HG02763 (cell line): ENCODE measurements around the gene CAMSAP1.
"Not testable (repeated sequence)": the region's sequence is repeated elsewhere in the genome, so short reads cannot be mapped to it uniquely, and the experiment has no call there.

ENCODE experiments used
- ATAC-seq: cut with Tn5 transposase; IDR thresholded peaks from one replicate; pipeline ENCODE4 v1.9.1; 2021; ENCODE audit warnings: mild to moderate bottlenecking, moderate library complexity; ENCODE audit not compliant: unreplicated experiment

CAMSAP1 gene

GRCh38 chr9:135907431-135908092 lies at the start of gene CAMSAP1:
CAMSAP1 (minus strand) TSS chr9:135907546; CDS start chr9:135907159, 387 bp downstream.
- peak; percentile 77 for ATAC-seq

- ATAC-seq = no peak
Observed at GRCh38 chr9:135956802-135957174, 49.4 kb upstream of the CAMSAP1 start.

GRCh38 chr9:135955934-135956801 lies 48.8 kb upstream of the CAMSAP1 start:
- ATAC-seq = no peak

GRCh38 chr9:135952664-135953206 lies 45.4 kb upstream of the CAMSAP1 start:
- no peak for ATAC-seq

- no peak for ATAC-seq
Observed at GRCh38 chr9:135951889-135952663, 44.7 kb upstream of the CAMSAP1 start.

- not testable (repeated sequence) for ATAC-seq
Observed at GRCh38 chr9:135951310-135951709, 44.0 kb upstream of the CAMSAP1 start.

GRCh38 chr9:135950841-135951240 lies 43.5 kb upstream of the CAMSAP1 start:
- not testable (repeated sequence) for ATAC-seq

- no peak for ATAC-seq
Observed at GRCh38 chr9:135950135-135950682, 42.9 kb upstream of the CAMSAP1 start.

GRCh38 chr9:135949501-135950134 lies 42.3 kb upstream of the CAMSAP1 start:
- ATAC-seq = no peak

GRCh38 chr9:135948968-135949367 lies 41.6 kb upstream of the CAMSAP1 start:
- ATAC-seq = no peak

GRCh38 chr9:135948446-135948845 lies 41.1 kb upstream of the CAMSAP1 start:
- ATAC-seq = no peak

- no peak for ATAC-seq
Observed at GRCh38 chr9:135947582-135947981, 40.2 kb upstream of the CAMSAP1 start.

GRCh38 chr9:135947105-135947504 lies 39.8 kb upstream of the CAMSAP1 start:
- ATAC-seq = not testable (repeated sequence)

- ATAC-seq = no peak
Observed at GRCh38 chr9:135946392-135946994, 39.1 kb upstream of the CAMSAP1 start.

- ATAC-seq = no peak
Observed at GRCh38 chr9:135945969-135946368, 38.6 kb upstream of the CAMSAP1 start.

- ATAC-seq = no peak
Observed at GRCh38 chr9:135944444-135945252, 37.3 kb upstream of the CAMSAP1 start.

GRCh38 chr9:135943604-135944003 lies 36.3 kb upstream of the CAMSAP1 start:
- ATAC-seq = not testable (repeated sequence)

GRCh38 chr9:135941288-135941995 lies 34.1 kb upstream of the CAMSAP1 start:
- ATAC-seq = no peak
